ENCODE measurements around the gene P2RY2. TPM values are rescaled to one million over a fixed set of nuclear protein-coding genes. Genes with fewer than 3 reads are reported as not detected.

P2RY2 gene
- total and polyA plus RNA-seq, 8 donors: 0.81 to 13.3 (median 1.3) TPM; not detected in 3

DNA sequence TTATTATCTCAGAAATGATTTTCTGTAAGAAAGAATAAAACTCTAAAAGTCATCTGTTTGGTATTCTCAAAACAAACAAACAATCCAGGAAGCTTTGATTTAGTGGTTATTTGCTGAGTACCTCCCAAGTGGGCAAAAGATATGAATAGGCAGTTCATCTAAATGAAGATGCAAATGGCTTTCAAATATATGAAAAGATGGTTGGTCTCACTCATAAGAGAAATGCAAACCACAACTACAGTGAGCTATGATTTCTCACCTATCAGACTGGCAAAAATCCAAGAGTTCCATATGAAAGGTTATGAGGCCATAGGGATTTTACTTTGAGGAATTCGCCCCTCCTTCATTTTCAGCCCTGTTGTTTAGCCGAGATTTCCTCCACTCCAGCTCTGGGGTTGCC lies 11.3 kb upstream of the P2RY2 start:
- Histone ChIP-seq H3K9me3 (no peaks in the 10 kb centered on the region), H3K27ac (no peak overlapping the region), H3K4me1 (no peaks in the 10 kb centered on the region), H3K4me3 (no peak overlapping the region), H3K36me3 (no peaks in the 10 kb centered on the region), H3K27me3 (no peaks in the 10 kb centered on the region)
- WGBS, 5 donors: 19 to 48% (median 43%) methylated on average over 2 of the region's 2 CpGs
- intact Hi-C loops (cut with DNase I; ENCODE audit: low total_unique reads): no loop called here
- no peak for TF ChIP-seq EP300 (IDR thresholded peaks at IDR 0.05)
- TF ChIP-seq POLR2AphosphoS5 (IDR thresholded peaks at IDR 0.05): no peak
- TF ChIP-seq POLR2A (IDR thresholded peaks at IDR 0.05): no peak
- TF ChIP-seq, protein P1, sequence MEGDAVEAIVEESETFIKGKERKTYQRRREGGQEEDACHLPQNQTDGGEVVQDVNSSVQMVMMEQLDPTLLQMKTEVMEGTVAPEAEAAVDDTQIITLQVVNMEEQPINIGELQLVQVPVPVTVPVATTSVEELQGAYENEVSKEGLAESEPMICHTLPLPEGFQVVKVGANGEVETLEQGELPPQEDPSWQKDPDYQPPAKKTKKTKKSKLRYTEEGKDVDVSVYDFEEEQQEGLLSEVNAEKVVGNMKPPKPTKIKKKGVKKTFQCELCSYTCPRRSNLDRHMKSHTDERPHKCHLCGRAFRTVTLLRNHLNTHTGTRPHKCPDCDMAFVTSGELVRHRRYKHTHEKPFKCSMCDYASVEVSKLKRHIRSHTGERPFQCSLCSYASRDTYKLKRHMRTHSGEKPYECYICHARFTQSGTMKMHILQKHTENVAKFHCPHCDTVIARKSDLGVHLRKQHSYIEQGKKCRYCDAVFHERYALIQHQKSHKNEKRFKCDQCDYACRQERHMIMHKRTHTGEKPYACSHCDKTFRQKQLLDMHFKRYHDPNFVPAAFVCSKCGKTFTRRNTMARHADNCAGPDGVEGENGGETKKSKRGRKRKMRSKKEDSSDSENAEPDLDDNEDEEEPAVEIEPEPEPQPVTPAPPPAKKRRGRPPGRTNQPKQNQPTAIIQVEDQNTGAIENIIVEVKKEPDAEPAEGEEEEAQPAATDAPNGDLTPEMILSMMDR (IDR thresholded peaks at IDR 0.05): no peak
- peak in 1 of 2 donors; percentile 44 for DNase-seq

DNA sequence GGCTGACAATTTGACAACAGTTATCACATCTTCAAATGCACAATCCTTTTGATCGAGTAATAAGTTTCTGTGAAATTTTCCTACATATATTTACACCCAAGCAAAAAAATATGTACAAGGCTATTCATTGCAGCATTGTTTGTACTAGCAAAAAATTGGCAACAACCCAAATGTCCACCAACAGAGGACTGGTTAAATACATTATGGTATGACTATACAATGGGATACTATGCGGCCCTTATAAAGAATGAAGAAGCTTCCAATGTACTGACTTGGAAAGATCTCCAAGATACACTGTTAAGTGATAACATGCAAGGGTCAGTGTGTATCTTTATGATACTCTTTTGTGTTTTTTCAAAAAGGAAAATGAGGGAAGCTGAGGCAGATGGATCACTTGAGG lies 8.2 kb upstream of the P2RY2 start:
- no peaks in the 10 kb centered on the region for H3K9me3 ChIP-seq
- H3K27ac ChIP-seq: no peak overlapping the region
- H3K36me3 ChIP-seq: no peaks in the 10 kb centered on the region
- no peak overlapping the region for H3K4me3 ChIP-seq
- intact Hi-C loops (cut with DNase I; ENCODE audit: low total_unique reads): no loop called here
- no peaks in the 10 kb centered on the region for H3K27me3 ChIP-seq
- 91 to 98% (median 95%) methylated on average over 2 of the region's 2 CpGs for WGBS, 5 donors
- H3K4me1 ChIP-seq: no peaks in the 10 kb centered on the region
- TF ChIP-seq, protein P1 (IDR thresholded peaks at IDR 0.05): no peak
- TF ChIP-seq EP300 (IDR thresholded peaks at IDR 0.05): no peak
- TF ChIP-seq POLR2AphosphoS5 (IDR thresholded peaks at IDR 0.05): no peak
- TF ChIP-seq POLR2A (IDR thresholded peaks at IDR 0.05): no peak
- DNase-seq: no peak

DNA sequence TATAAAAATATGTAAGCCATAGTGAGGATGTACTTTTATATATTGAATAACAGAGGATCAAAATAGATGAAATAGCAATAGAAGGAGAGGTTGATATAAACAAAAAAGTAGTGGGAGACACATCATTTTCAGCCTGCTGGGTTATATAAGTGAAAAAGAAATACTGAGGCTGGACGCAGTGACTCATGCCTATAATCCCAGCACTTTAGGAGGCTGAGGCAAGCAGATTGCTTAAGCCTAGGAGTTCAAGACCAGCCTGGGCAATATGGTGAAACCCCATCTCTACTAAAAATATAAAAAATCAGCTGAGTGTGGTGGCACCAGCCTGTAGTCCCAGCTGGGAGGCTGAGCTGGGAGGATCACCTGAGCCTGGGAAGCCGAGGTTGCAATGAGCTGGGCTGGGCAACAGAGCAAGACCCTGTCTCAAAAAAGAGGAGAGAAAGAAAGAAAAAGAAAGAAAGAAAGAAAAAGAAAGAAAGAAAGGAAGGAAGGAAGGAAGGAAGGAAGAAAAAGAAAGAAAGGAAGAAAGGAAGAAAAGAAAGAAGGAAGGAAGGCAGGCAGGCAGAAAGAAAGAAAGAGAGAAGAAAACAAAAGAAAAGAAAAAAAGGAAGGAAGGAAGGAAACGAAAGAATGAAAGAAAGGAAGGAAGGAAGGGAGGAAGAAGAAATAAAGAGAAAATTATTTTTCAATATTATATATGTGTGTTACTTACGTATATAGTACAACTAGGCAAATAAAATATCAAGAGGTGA lies 7.0 kb upstream of the P2RY2 start:
- Histone ChIP-seq H3K27me3 (no peaks in the 10 kb centered on the region), H3K4me3 (no peak overlapping the region), H3K27ac (no peak overlapping the region), H3K9me3 (no peaks in the 10 kb centered on the region), H3K4me1 (no peaks in the 10 kb centered on the region), H3K36me3 (no peaks in the 10 kb centered on the region)
- 83 to 86% (median 85%) methylated on average over 4 of the region's 4 CpGs for WGBS, 5 donors
- TF ChIP-seq POLR2A (IDR thresholded peaks at IDR 0.05) (no peak), POLR2AphosphoS5 (IDR thresholded peaks at IDR 0.05) (no peak), EP300 (IDR thresholded peaks at IDR 0.05) (no peak)
- TF ChIP-seq, protein P1 (IDR thresholded peaks at IDR 0.05): no peak
- intact Hi-C loops (cut with DNase I; ENCODE audit: low total_unique reads): no loop called here
- DNase-seq: no peak

DNA sequence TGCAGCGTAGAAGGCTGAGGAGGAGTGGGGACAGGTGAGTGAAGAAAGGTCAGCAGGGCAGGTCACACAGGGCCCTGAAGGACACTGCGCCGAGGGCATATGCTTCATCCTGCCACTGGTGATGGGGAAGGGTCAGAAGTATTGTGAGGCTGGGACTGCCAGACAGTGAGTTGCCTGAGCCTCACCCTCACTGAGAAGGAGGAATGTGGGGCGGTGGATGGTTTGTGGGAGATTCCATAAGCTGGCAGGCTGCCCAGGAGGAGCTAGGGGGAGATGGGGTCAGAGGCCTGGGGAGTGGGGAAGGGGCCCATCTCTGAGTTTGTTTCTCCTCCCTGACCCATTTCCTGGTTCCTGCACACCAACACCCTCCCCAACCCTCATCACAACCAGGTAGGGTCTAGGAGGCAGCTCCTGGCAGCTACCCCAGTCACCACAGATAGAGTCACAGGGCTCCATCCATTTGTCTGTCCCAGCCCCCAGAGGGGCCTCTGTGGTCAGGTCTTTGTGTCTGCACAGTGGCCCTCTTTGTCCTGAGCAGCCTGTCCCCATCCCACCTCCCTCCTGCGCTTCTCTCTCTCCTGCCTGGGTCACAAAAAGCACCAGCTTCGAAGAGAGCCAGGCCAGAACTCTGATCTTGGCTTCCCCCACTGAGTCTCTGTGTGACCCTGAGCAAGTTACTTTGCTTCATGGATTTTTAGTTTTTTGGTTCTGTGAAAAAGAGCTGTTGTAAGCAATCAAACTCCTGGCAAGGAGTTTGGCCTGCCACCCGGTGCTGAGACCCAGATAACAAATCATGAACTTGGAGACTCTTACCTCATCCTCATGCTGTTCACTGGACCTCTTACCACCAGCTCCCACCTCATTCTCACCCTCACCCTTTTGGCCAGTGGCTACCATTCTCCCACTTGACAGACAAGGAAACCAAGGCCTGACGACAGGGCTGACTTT lies 4.6 kb upstream of the P2RY2 start:
- Histone ChIP-seq H3K9me3 (no peaks in the 10 kb centered on the region), H3K27me3 (peaks cover 0 to 7% (median 5%) of the 10 kb centered on the region in 3 donors), H3K27ac (no peak overlapping the region), H3K4me3 (no peak overlapping the region), H3K36me3 (no peaks in the 10 kb centered on the region), H3K4me1 (peaks cover 8 to 20% (median 16%) of the 10 kb centered on the region in 4 donors)
- no peak for TF ChIP-seq POLR2AphosphoS5 (IDR thresholded peaks at IDR 0.05)
- 83 to 89% (median 86%) methylated on average over 8 of the region's 8 CpGs for WGBS, 5 donors
- no peak for DNase-seq
- intact Hi-C loops (cut with DNase I; ENCODE audit: low total_unique reads): no loop called here
